ENCODE data around the gene DEF6. TPM values are rescaled to one million over a fixed set of nuclear protein-coding genes. Genes with fewer than 3 reads are reported as not detected.

Gene DEF6, protein sequence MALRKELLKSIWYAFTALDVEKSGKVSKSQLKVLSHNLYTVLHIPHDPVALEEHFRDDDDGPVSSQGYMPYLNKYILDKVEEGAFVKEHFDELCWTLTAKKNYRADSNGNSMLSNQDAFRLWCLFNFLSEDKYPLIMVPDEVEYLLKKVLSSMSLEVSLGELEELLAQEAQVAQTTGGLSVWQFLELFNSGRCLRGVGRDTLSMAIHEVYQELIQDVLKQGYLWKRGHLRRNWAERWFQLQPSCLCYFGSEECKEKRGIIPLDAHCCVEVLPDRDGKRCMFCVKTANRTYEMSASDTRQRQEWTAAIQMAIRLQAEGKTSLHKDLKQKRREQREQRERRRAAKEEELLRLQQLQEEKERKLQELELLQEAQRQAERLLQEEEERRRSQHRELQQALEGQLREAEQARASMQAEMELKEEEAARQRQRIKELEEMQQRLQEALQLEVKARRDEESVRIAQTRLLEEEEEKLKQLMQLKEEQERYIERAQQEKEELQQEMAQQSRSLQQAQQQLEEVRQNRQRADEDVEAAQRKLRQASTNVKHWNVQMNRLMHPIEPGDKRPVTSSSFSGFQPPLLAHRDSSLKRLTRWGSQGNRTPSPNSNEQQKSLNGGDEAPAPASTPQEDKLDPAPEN
- total RNA-seq (2014; rRNA removed) = 0.06 and 0.13 TPM in 2 replicates
- polyA plus RNA-seq (2012) = 0.10 TPM

- DNase-seq (ENCODE audit: low read depth) = no peak
These were observed at the start of gene DEF6 for GRCh38 chr6:35297601-35298481. Gene DEF6, plus strand, starts transcription at chr6:35297818. Its CDS starts 39 bp downstream, at chr6:35297857.

DNA sequence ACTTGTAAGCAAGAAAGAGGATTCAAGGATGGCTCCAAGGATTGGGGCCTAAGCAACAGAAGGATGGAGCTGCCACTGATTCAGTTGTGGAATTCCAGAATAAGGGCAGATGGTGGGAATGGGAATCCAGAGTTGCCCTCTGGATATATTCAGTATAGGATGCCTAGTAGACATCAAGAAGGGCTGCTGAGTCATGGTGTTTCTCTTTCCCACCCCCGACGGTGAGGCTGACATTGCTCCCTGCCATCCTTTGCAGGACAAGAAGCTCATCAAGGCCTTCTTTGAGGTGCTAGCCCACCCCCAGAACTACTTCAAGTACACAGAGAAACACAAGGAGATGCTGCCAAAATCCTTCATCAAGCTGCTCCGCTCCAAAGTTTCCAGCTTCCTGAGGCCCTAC is 49.3 kb upstream of the DEF6 start:
- DNase-seq (ENCODE audit: low read depth) = no peak

- DNase-seq (ENCODE audit: low read depth) = no peak
These were observed 48.7 kb upstream of the DEF6 start for GRCh38 chr6:35248965-35249364.

GRCh38 chr6:35251949-35252348 is 45.7 kb upstream of the DEF6 start:
- DNase-seq (ENCODE audit: low read depth) = no peak

DNA sequence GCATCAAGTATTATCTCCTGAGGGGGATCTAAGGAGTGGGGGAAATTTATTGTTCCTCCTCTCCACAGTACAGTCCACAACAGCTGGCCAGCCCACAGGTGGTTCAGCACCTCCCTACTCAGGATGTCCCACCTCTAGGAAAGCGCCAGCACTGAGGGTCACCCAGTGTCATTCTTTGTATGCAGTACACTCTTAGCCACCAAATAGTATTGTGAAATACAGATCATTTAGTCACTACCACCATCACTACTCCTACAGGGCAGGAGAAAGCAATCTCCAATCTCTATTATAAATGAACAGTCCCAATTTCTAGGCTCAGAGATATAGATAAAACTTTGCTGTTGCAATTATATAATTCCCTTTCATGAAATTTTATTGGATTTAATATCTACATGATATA is 44.4 kb upstream of the DEF6 start:
- no peak for DNase-seq (ENCODE audit: low read depth)

GRCh38 chr6:35258336-35258735 is 39.3 kb upstream of the DEF6 start:
- DNase-seq (ENCODE audit: low read depth) = no peak

DNA sequence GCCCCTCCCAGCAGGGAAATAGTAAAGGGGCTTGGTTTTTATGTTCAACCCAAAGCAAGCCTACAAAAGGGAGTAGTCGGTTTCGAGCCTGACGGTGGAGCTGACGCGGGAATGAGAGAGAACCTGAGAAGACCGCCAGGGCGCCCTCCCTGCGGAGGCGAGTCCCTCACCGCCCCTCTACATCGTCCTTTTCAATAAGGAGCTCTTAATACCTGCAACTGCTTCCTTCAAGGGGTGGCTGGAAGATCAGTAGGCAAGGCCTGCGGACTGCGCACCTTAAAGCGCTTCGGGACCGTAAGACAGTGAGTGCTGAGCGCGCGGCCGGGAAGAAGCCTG is 38.8 kb upstream of the DEF6 start:
- DNase-seq (ENCODE audit: low read depth) = no peak

GRCh38 chr6:35259194-35259947 is 38.2 kb upstream of the DEF6 start, which contains the start of gene ZNF76:
Gene ZNF76, plus strand, starts transcription at chr6:35259735. Its CDS starts 21,417 bp downstream, at chr6:35281152.
- peak; percentile 95 for DNase-seq (ENCODE audit: low read depth)

- DNase-seq (ENCODE audit: low read depth) = peak; percentile 33
These were observed 37.5 kb upstream of the DEF6 start for GRCh38 chr6:35259948-35260590.

DNA sequence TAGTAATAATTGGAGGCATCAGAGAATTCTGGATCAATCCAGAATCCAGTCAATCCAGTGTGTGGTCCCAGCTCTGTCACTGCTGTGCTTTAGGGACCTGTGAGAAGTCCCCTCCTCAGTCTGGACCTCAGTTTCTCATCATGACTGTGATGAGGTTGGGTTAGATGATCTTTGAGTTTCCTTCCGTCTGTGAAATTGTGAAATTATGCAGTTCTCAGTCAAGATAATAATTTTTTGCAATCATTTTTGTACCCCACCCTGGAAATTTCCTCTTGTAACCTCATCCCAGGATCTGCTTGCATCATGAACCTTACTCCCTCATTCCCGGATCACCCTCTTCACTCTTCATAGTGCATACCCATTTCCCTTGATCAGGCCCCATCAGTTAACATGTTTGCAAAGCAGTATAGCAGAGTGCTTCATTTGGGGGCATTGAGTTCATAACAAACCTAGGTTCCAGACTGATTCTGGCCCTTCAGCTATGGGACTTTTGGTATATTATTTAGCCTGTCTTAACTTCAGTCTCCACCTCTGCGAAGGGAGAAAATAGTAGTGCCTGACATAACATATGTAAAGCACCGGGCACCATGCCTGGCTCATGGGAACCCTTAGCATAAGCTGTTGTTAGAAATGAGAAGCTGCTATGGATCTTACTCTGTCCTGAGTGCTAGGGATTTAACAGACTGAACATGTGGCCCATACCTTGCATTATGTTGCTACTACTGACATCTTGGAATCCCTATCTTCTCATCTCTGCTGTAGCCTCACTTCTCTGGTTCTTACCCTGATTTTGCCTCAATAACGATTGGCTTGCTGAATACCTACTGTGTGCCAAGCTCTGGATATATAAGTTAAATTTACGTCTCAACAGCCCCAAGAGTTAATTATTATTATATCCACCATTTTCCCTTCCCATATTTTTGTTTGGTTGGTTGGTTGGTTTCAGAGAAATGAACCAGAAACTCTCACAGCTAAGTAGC is 36.7 kb upstream of the DEF6 start:
- no peak for DNase-seq (ENCODE audit: low read depth)

GRCh38 chr6:35262596-35262995 is 35.0 kb upstream of the DEF6 start:
- DNase-seq (ENCODE audit: low read depth) = no peak

- DNase-seq (ENCODE audit: low read depth) = no peak
These were observed 32.9 kb upstream of the DEF6 start for GRCh38 chr6:35264550-35265274.

DNA sequence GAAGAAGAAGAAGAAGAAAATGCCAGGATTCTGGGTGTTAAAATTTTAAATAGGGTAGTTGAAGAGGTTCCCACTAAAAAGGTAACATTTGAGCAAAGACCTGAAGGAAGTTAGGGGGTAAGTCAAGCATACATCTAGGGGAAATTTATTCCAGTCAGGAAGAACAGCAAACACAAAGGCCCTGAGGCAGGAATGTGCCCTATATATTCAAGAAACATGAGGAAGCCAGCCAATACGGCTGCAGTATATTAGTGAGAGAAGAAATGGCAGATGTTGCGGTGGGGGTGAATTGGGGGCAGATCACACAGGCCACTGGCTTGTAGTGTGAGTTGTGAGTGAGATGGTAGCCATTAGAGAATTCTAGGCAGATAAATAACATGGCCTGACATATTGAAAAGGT is 32.1 kb upstream of the DEF6 start:
- DNase-seq (ENCODE audit: low read depth) = no peak

GRCh38 chr6:35267446-35267845 is 30.2 kb upstream of the DEF6 start:
- no peak for DNase-seq (ENCODE audit: low read depth)

- DNase-seq (ENCODE audit: low read depth) = no peak
These were observed 29.7 kb upstream of the DEF6 start for GRCh38 chr6:35267897-35268296.

GRCh38 chr6:35272005-35272404 is 25.6 kb upstream of the DEF6 start:
- no peak for DNase-seq (ENCODE audit: low read depth)

DNA sequence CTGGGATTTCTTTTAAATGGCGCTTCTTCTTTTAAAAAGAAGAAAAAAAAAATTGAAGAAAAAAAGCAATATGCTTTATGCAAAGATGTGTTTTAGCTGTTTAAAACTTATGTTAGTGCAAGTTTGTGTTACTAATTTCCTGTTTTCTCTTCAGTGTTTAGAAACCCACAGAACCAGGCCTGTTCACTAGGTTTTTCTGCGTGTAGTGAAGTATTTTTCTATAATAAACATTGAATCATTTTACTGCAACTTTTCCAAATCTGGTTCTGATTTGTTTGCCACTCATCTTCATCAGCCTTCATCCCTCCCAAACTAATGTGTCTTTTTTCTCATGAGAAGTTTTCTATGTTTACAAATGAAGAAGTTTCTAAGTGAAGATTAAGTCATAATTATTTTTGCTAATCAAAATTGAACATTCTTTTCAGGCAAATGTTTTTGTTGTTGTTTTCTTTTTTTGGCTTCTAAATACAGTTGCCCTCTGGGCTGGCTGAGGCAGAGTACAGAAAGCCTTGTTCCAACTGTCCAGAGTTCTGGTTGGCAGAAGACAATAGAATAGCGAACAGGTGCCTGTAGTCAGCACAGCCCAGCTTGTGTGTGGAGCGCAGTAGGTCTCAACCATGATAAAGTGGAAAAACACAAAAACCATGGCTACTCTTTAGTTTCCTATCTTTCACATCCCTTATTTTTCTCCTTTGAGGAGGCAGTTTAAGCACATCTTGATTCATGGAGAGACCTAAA is 23.6 kb upstream of the DEF6 start:
- DNase-seq (ENCODE audit: low read depth) = no peak

- no peak for DNase-seq (ENCODE audit: low read depth)
These were observed 21.8 kb upstream of the DEF6 start for GRCh38 chr6:35275744-35276260.

All from LHCN-M2 (cell line).